Fibroblast of mammary gland (primary cell): ENCODE data around the gene TMEM44.

Source experiments
- DNase-seq: peaks from one replicate; pipeline ENCODE4 v3.0.0-alpha.2; 2010; ENCODE audit warnings: low read depth
- H3K4me3 ChIP-seq: 2 replicates; pipeline ENCODE4 v1.5.1; 2011; ENCODE audit warnings: low read depth, mild to moderate bottlenecking, low read length, moderate library complexity; ENCODE audit not compliant: control insufficient read depth
- CTCF ChIP-seq: conservative IDR thresholded peaks from 2 replicates; pipeline ENCODE4 v1.5.1; 2011; ENCODE audit warnings: low read depth, low read length, inconsistent platforms; ENCODE audit not compliant: control insufficient read depth, insufficient read depth

TMEM44 gene

GRCh38 chr3:194615226-194615625 lies 18.0 kb downstream of the TMEM44 start:
- H3K4me3 ChIP-seq, result no peak overlapping the region
- no peak for DNase-seq
- TF ChIP-seq CTCF, result no peak

- no peak for DNase-seq
- H3K4me3 ChIP-seq, result no peak overlapping the region
- TF ChIP-seq CTCF, result no peak
Observed at GRCh38 chr3:194612221-194612620, 21.0 kb downstream of the TMEM44 start.

GRCh38 chr3:194610689-194611088 lies 22.5 kb downstream of the TMEM44 start:
- H3K4me3 ChIP-seq, result no peak overlapping the region
- DNase-seq, result no peak
- no peak for TF ChIP-seq CTCF

GRCh38 chr3:194609601-194610000 lies 23.6 kb downstream of the TMEM44 start:
- no peak for DNase-seq
- no peak for TF ChIP-seq CTCF
- H3K4me3 ChIP-seq, result no peak overlapping the region

- no peak for TF ChIP-seq CTCF
- no peak for DNase-seq
- H3K4me3 ChIP-seq, result no peak overlapping the region
Observed at GRCh38 chr3:194608981-194609380, 24.2 kb downstream of the TMEM44 start.

- no peak overlapping the region for H3K4me3 ChIP-seq
- no peak for TF ChIP-seq CTCF
- no peak for DNase-seq
Observed at GRCh38 chr3:194607592-194608389, 25.4 kb downstream of the TMEM44 start.
